Cerebellar nuclear complex (tissue), 1 donor: ENCODE data around the gene HECTD2.
"Not testable (repeated sequence)": the region's sequence is repeated elsewhere in the genome, so short reads cannot be mapped to it uniquely, and the experiment has no call there.

Experiments
- DNase-seq, 2 experiments: peaks; one replicate each; lab custom pipeline; 2025; lab: John Stamatoyannopoulos, UW

Gene HECTD2

GRCh38 chr10:91412354-91413087 is 2.4 kb downstream of the HECTD2 start:
- no peak for DNase-seq

- DNase-seq, result no peak
These were observed 5.7 kb downstream of the HECTD2 start for GRCh38 chr10:91415816-91416215.

- DNase-seq, result no peak
These were observed 6.3 kb downstream of the HECTD2 start for GRCh38 chr10:91416339-91416855.

- no peak for DNase-seq
These were observed 8.3 kb downstream of the HECTD2 start for GRCh38 chr10:91418416-91418815.

- no peak for DNase-seq
These were observed 10.7 kb downstream of the HECTD2 start for GRCh38 chr10:91420868-91421267.

GRCh38 chr10:91422915-91423314 is 12.8 kb downstream of the HECTD2 start:
- DNase-seq, result no peak

GRCh38 chr10:91424016-91424415 is 13.9 kb downstream of the HECTD2 start:
- DNase-seq, result no peak

- no peak for DNase-seq
These were observed 22.0 kb downstream of the HECTD2 start for GRCh38 chr10:91432175-91432574.

- DNase-seq, result no peak
These were observed 23.5 kb downstream of the HECTD2 start for GRCh38 chr10:91433620-91434019.

GRCh38 chr10:91434041-91434440 is 23.9 kb downstream of the HECTD2 start:
- no peak for DNase-seq

- no peak for DNase-seq
These were observed 25.1 kb downstream of the HECTD2 start for GRCh38 chr10:91435241-91435640.

- not testable (repeated sequence) for DNase-seq
These were observed 28.1 kb downstream of the HECTD2 start for GRCh38 chr10:91438228-91438627.

- no peak for DNase-seq
These were observed 34.4 kb downstream of the HECTD2 start for GRCh38 chr10:91444211-91445182.

GRCh38 chr10:91452063-91452462 is 41.9 kb downstream of the HECTD2 start:
- DNase-seq, result no peak

GRCh38 chr10:91453535-91453934 is 43.4 kb downstream of the HECTD2 start:
- no peak for DNase-seq

GRCh38 chr10:91455135-91455534 is 45.0 kb downstream of the HECTD2 start:
- DNase-seq, result not testable (repeated sequence)

GRCh38 chr10:91460681-91461080 is 50.5 kb downstream of the HECTD2 start:
- no peak for DNase-seq

- no peak for DNase-seq
These were observed 52.3 kb downstream of the HECTD2 start for GRCh38 chr10:91462423-91462822.

GRCh38 chr10:91464500-91464899 is 54.4 kb downstream of the HECTD2 start:
- no peak for DNase-seq

GRCh38 chr10:91465261-91465660 is 55.1 kb downstream of the HECTD2 start:
- DNase-seq, result no peak

GRCh38 chr10:91467114-91467513 is 57.0 kb downstream of the HECTD2 start:
- no peak for DNase-seq

- no peak for DNase-seq
These were observed 61.5 kb downstream of the HECTD2 start for GRCh38 chr10:91471602-91472001.

GRCh38 chr10:91472911-91473310 is 62.8 kb downstream of the HECTD2 start:
- no peak for DNase-seq
